Stomach (tissue), 4 donors: ENCODE measurements around the gene TMEM115.

Experiments used
- EP300 ChIP-seq: sonication (generic); formaldehyde crosslinking; IDR thresholded peaks from one replicate; pipeline ENCODE4 v1.6.1; 2017; ENCODE audit warnings: antibody characterized with exemption
- POLR2A ChIP-seq, 4 donors: fragments of 450-650 bp; IDR thresholded peaks; one replicate each; pipeline ENCODE4 v1.6.1; 2016; ENCODE audit warnings: antibody characterized with exemption in 4 of 4, control low read depth in 2 of 4, mild to moderate bottlenecking in 1 of 4, moderate library complexity in 1 of 4
- POLR2AphosphoS5 ChIP-seq, 3 donors: sonication (generic); formaldehyde crosslinking; IDR thresholded peaks; one replicate each; pipeline ENCODE4 v1.6.1; 2016; ENCODE audit warnings: antibody characterized with exemption in 3 of 3
- TF ChIP-seq, protein P1 (sequence below), 7 experiments: fragments of 450-650 bp in 4 of 7; fragments of 200-600 bp in 3 of 7; sonication (generic) in 3 of 7; IDR thresholded peaks; one replicate each; pipeline ENCODE4 v1.5.1; 2016 to 2019; ENCODE audit warnings: antibody characterized with exemption in 7 of 7, control low read depth in 2 of 7, mild to moderate bottlenecking in 1 of 7

DNA sequence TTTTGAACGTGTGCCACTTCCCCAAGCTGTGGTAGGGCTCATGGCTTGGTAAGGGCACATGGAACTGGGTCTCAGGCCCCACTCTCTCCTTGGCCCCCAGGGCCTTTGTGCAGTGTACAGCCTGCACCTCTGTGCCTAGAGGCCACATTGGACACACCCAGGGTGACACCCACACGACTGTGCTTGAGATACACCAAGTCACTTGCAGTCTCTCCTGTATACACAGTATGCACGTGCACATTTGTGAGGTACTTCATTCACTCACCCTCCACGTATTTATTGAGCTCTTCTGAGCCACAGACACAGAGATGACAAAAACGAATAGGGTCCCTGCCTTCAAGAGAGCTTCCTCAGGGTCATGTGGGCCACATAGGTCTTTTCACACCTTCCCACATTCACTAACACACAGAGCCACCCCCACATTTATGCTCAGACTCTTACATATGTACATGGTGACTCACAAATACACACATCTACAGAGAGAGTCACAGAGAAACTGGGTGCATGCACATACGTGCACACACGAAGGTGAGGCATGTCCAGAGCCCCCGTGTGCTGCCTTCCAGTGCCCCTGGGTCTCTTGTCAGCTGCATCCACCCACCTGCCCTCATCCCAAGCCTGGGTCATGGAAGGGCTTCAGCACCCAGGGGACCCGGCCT, 9.8 kb upstream of the TMEM115 start:
- TF ChIP-seq POLR2A (IDR thresholded peaks at IDR 0.05), result no peak
- no peak for TF ChIP-seq POLR2AphosphoS5 (IDR thresholded peaks at IDR 0.05)
- TF ChIP-seq, protein P1, sequence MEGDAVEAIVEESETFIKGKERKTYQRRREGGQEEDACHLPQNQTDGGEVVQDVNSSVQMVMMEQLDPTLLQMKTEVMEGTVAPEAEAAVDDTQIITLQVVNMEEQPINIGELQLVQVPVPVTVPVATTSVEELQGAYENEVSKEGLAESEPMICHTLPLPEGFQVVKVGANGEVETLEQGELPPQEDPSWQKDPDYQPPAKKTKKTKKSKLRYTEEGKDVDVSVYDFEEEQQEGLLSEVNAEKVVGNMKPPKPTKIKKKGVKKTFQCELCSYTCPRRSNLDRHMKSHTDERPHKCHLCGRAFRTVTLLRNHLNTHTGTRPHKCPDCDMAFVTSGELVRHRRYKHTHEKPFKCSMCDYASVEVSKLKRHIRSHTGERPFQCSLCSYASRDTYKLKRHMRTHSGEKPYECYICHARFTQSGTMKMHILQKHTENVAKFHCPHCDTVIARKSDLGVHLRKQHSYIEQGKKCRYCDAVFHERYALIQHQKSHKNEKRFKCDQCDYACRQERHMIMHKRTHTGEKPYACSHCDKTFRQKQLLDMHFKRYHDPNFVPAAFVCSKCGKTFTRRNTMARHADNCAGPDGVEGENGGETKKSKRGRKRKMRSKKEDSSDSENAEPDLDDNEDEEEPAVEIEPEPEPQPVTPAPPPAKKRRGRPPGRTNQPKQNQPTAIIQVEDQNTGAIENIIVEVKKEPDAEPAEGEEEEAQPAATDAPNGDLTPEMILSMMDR (IDR thresholded peaks at IDR 0.05), result no peak
- no peak for TF ChIP-seq EP300
